ENCODE results near the gene IL17B. TPM values are rescaled to one million over a fixed set of nuclear protein-coding genes. Genes with fewer than 3 reads are reported as not detected.

Gene IL17B
- total and polyA plus RNA-seq, 2 experiments from 2014 or later: not detected

GRCh38 chr5:149365418-149365817, 13.7 kb downstream of the IL17B start:
- H3K79me2 ChIP-seq (replicated peaks; ENCODE audit: insufficient read depth): no peaks in the 10 kb centered on the region
- DNase-seq (ENCODE audit: low spot score): no peak
- no peak overlapping the region for H3K4me2 ChIP-seq
- H3K27ac ChIP-seq (ENCODE audit: low read depth): no peak overlapping the region
- H3K27me3 ChIP-seq (ENCODE audit: insufficient read depth): no peaks in the 10 kb centered on the region
- Mint-ChIP-seq H3K4me1 (peaks cover 13% of the 10 kb centered on the region), H3K27ac (no peak overlapping the region), H3K4me3 (no peak overlapping the region), H3K36me3 (ENCODE audit: low read depth) (peaks cover 4% of the 10 kb centered on the region; the same call in 2 of the 3 replicates), H3K27me3 (ENCODE audit: insufficient read depth, low read depth, poor library complexity) (peaks cover 9% of the 10 kb centered on the region), H3K9me3 (no peaks in the 10 kb centered on the region)
- H3K4me1 ChIP-seq (ENCODE audit: insufficient read depth): no peaks in the 10 kb centered on the region
- H2AFZ ChIP-seq: no peak overlapping the region
- no peaks in the 10 kb centered on the region for H3F3A ChIP-seq (replicated peaks; ENCODE audit: low read depth)
- no peaks in the 10 kb centered on the region for H3K36me3 ChIP-seq (ENCODE audit: insufficient read depth)
- no peak overlapping the region for H3K4me3 ChIP-seq
- no peak for TF ChIP-seq ETS1 (IDR thresholded peaks at IDR 0.05)
- H3K9me2 ChIP-seq (ENCODE audit: insufficient read depth): no peaks in the 10 kb centered on the region; the same call in 1 of the 2 replicates
- no peak for ATAC-seq
- H4K20me1 ChIP-seq (replicated peaks; ENCODE audit: insufficient read depth): no peaks in the 10 kb centered on the region

GRCh38 chr5:149364719-149365118, 14.4 kb downstream of the IL17B start:
- Histone ChIP-seq H3K9me2 (ENCODE audit: insufficient read depth) (no peaks in the 10 kb centered on the region), H3K4me3 (no peak overlapping the region), H3F3A (replicated peaks; ENCODE audit: low read depth) (no peaks in the 10 kb centered on the region), H2AFZ (no peak overlapping the region), H3K4me2 (no peak overlapping the region), H4K20me1 (replicated peaks; ENCODE audit: insufficient read depth) (no peaks in the 10 kb centered on the region), H3K79me2 (replicated peaks; ENCODE audit: insufficient read depth) (no peaks in the 10 kb centered on the region), H3K4me1 (ENCODE audit: insufficient read depth) (no peaks in the 10 kb centered on the region), H3K27me3 (ENCODE audit: insufficient read depth) (no peaks in the 10 kb centered on the region), H3K36me3 (ENCODE audit: insufficient read depth) (no peaks in the 10 kb centered on the region), H3K27ac (ENCODE audit: low read depth) (no peak overlapping the region)
- Mint-ChIP-seq H3K27me3 (ENCODE audit: insufficient read depth, low read depth, poor library complexity) (peaks cover 9% of the 10 kb centered on the region), H3K9me3 (no peaks in the 10 kb centered on the region), H3K27ac (no peak overlapping the region), H3K4me3 (no peak overlapping the region), H3K4me1 (peaks cover 13% of the 10 kb centered on the region), H3K36me3 (ENCODE audit: low read depth) (peaks cover 4% of the 10 kb centered on the region; the same call in 2 of the 3 replicates)
- no peak for DNase-seq (ENCODE audit: low spot score)
- no peak for TF ChIP-seq ZNF462 (CRISPR knock-in tag; IDR thresholded peaks at IDR 0.05)
- no peak for TF ChIP-seq ZNF331 (CRISPR knock-in tag; IDR thresholded peaks at IDR 0.05; ENCODE audit: low read depth)
- TF ChIP-seq REST (IDR thresholded peaks at IDR 0.05; ENCODE audit: unreplicated experiment): no peak
- no peak for TF ChIP-seq ETS1 (IDR thresholded peaks at IDR 0.05)
- ATAC-seq: no peak

All from GM23338 (cell line).